ENCODE measurements around the gene TTC19. TPM values are rescaled to one million over a fixed set of nuclear protein-coding genes. Genes with fewer than 3 reads are reported as not detected.

TTC19 gene
- total RNA-seq, result 41.0 and 47.7 TPM in 2 replicates

GRCh38 chr17:15999141-15999973 is at the start of gene TTC19, which contains the start of gene ZSWIM7:
TSS of gene TTC19 (plus strand) at chr17:15999824. CDS start at chr17:15999849, 25 bp downstream.
TSS of gene ZSWIM7 (minus strand) at chr17:15999704. CDS start at chr17:15999594, 110 bp downstream.
- TF ChIP-seq CTCF (IDR thresholded peaks at IDR 0.05; ENCODE audit: insufficient read depth, low read depth, low read length), result no peak
- peak within 1 kb of the TSS; percentile 76 for H3K4me3 ChIP-seq (ENCODE audit: low read depth, low read length)
- DNase-seq (ENCODE audit: low read depth), result peak; percentile 95

GRCh38 chr17:15951368-15952047 is 48.1 kb upstream of the TTC19 start:
- TF ChIP-seq CTCF (IDR thresholded peaks at IDR 0.05; ENCODE audit: insufficient read depth, low read depth, low read length), result no peak
- H3K4me3 ChIP-seq (ENCODE audit: low read depth, low read length), result no peak overlapping the region

GRCh38 chr17:15952048-15952532 is 47.5 kb upstream of the TTC19 start:
- no peak overlapping the region for H3K4me3 ChIP-seq (ENCODE audit: low read depth, low read length)
- TF ChIP-seq CTCF (IDR thresholded peaks at IDR 0.05; ENCODE audit: insufficient read depth, low read depth, low read length), result no peak
- DNase-seq (ENCODE audit: low read depth), result no peak

More at GRCh38 chr17:15951368-15952047, 48.1 kb upstream of the TTC19 start:
- DNase-seq (ENCODE audit: low read depth), result no peak

- no peak for TF ChIP-seq CTCF (IDR thresholded peaks at IDR 0.05; ENCODE audit: insufficient read depth, low read depth, low read length)
- DNase-seq (ENCODE audit: low read depth), result no peak
These were observed 46.5 kb upstream of the TTC19 start for GRCh38 chr17:15952916-15953790.

GRCh38 chr17:15954222-15954621 is 45.4 kb upstream of the TTC19 start:
- H3K4me3 ChIP-seq (ENCODE audit: low read depth, low read length), result no peak overlapping the region
- DNase-seq (ENCODE audit: low read depth), result peak; percentile 73
- no peak for TF ChIP-seq CTCF (IDR thresholded peaks at IDR 0.05; ENCODE audit: insufficient read depth, low read depth, low read length)

More at GRCh38 chr17:15952916-15953790, 46.5 kb upstream of the TTC19 start:
- no peak overlapping the region for H3K4me3 ChIP-seq (ENCODE audit: low read depth, low read length)
